ENCODE results near the gene DDX11. TPM values are rescaled to one million over a fixed set of nuclear protein-coding genes. Genes with fewer than 3 reads are reported as not detected.
A peak's percentile ranks its signal among the peaks of the same experiment; 100 is the strongest.
"Not testable (repeated sequence)": the region's sequence is repeated elsewhere in the genome, so short reads cannot be mapped to it uniquely, and the experiment has no call there.

DDX11 gene
- total and polyA plus RNA-seq, 2 donors = 19.6 to 36.5 TPM

DNA sequence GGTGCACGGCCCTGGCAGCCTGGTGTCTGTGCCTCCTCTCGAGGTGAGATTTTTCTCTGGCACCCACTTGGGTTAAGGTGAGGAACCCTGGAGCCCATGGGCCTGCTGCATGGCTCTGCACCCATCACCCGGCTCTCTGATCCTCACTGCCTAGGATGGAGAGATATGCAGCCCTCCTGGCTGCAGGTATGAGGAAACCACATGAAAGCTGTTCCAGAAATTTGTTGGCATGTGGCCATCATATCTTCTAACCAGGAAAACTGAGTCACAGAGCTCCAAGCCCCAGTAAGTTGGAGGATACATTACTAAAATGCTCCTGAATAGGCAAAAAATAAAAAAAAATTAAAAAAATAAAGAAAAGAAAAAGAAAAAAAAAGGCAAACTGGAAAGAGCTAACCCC, 39.3 kb upstream of the DDX11 start:
- H3K27me3 ChIP-seq (ENCODE audit: control insufficient read depth in 2 of 2, insufficient read depth in 1 of 2, low read length in 1 of 2) = no peaks in the 10 kb centered on the region
- no peaks in the 10 kb centered on the region for H3K36me3 ChIP-seq (ENCODE audit: control insufficient read depth in 2 of 2, insufficient read depth in 2 of 2, low read length in 1 of 2)
- H3K4me3 ChIP-seq (ENCODE audit: low read length in 2 of 2) = no peak overlapping the region
- H3K9me3 ChIP-seq (ENCODE audit: control insufficient read depth in 2 of 2, insufficient read depth in 1 of 2, low read length in 1 of 2) = no peaks in the 10 kb centered on the region
- DNase-seq (ENCODE audit: low read depth in 6 of 9, low spot score in 9 of 9) = no peak
- 96% methylated on average over 3 of the region's 3 CpGs for WGBS
- H3K27ac ChIP-seq (ENCODE audit: low read depth in 1 of 2, low read length in 1 of 2) = no peak overlapping the region
- peaks cover 69 to 92% of the 10 kb centered on the region in 2 donors for H3K4me1 ChIP-seq (ENCODE audit: control insufficient read depth in 2 of 2, insufficient read depth in 2 of 2, low read length in 2 of 2)

DNA sequence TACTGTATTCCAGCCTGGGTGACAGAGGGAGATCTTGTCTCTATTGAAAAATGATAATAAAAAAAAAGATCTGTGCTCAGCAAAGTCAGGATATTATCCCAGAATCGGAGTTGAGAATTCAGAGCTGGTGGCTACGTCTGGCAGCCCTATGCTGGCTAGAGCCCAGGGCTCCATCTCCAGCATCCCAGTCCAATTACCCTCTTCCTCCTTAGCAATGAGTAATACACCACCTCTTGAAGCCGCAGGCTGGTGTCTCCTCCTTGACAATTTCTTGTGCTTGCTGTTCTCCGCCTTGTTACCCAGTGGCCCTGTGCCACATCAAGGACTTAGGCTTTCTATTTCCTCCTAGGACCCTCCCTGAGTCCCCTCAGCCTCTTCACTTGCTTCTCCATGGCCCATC, 38.4 kb upstream of the DDX11 start:
- Histone ChIP-seq H3K4me3 (ENCODE audit: low read length in 2 of 2) (no peak overlapping the region), H3K4me1 (ENCODE audit: control insufficient read depth in 2 of 2, insufficient read depth in 2 of 2, low read length in 2 of 2) (peaks cover 65 to 83% of the 10 kb centered on the region in 2 donors), H3K9me3 (ENCODE audit: control insufficient read depth in 2 of 2, insufficient read depth in 1 of 2, low read length in 1 of 2) (no peaks in the 10 kb centered on the region), H3K27ac (ENCODE audit: low read depth in 1 of 2, low read length in 1 of 2) (peak overlapping the region in 1 of 2 donors; percentile 86), H3K36me3 (ENCODE audit: control insufficient read depth in 2 of 2, insufficient read depth in 2 of 2, low read length in 1 of 2) (no peaks in the 10 kb centered on the region), H3K27me3 (ENCODE audit: control insufficient read depth in 2 of 2, insufficient read depth in 1 of 2, low read length in 1 of 2) (no peaks in the 10 kb centered on the region)
- WGBS = 91% methylated on average over 4 of the region's 4 CpGs
- DNase-seq (ENCODE audit: low read depth in 6 of 9, low spot score in 9 of 9) = no peak

DNA sequence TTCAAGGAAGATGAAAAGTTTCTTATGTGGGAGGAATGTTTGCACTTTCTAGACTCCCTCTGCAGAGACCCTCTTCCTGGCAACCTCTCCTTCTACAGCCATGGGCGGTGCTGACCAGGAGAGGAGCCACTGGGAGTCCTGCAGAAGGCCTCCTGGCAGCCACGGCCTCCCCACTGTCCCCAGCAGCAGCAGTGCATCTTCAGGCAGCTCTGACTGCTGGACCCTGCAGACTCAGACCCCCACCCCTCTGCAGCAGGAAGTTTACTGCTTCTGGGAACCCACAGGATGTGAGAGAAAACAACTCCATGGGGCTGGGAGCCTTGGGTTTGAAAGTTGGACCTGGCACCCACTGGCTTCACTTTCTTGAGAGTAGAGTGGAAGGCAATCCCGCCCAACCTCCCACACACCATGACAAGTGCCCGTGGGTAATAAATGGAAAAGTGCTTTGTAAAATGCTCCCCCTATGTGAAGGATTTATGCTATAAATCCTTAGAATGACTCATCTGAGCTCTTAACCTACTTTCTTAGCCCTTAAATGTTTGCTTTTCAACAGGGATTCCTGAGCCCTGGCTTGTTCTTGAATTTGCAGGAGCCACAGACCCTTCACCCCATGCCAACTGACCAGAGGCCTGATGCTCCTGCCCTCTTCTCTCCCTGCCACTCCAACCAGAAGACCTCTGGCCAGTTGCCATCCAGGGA, 37.5 kb upstream of the DDX11 start:
- Histone ChIP-seq H3K36me3 (ENCODE audit: control insufficient read depth in 2 of 2, insufficient read depth in 2 of 2, low read length in 1 of 2) (no peaks in the 10 kb centered on the region), H3K4me3 (ENCODE audit: low read length in 2 of 2) (no peak overlapping the region), H3K27me3 (ENCODE audit: control insufficient read depth in 2 of 2, insufficient read depth in 1 of 2, low read length in 1 of 2) (no peaks in the 10 kb centered on the region), H3K27ac (ENCODE audit: low read depth in 1 of 2, low read length in 1 of 2) (peak overlapping the region; percentile 20 to 86), H3K4me1 (ENCODE audit: control insufficient read depth in 2 of 2, insufficient read depth in 2 of 2, low read length in 2 of 2) (peaks cover 60 to 76% of the 10 kb centered on the region in 2 donors), H3K9me3 (ENCODE audit: control insufficient read depth in 2 of 2, insufficient read depth in 1 of 2, low read length in 1 of 2) (no peaks in the 10 kb centered on the region)
- DNase-seq (ENCODE audit: low read depth in 6 of 9, low spot score in 9 of 9) = peak in 1 of 9 donors; percentile 57
- WGBS = 92% methylated on average over 4 of the region's 4 CpGs

DNA sequence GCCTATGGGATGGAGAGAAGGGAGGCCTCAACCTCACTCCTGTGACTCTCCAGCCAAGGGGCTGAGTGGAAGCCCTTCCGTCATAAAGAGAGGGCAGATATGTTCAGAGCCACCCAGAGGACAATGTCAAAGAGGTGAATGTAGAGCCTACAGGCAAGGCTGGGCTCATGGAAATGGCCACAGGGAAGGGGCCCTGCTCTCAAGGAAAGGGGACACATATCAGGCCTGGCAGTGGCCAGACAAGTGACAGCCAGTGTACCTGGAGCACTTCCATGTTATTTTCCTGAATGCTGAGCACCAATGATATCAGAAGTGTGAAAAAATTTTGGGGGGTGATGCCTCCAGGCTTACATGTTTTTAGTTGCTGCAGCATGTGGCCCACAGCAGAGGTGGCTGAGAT, 36.6 kb upstream of the DDX11 start:
- H3K27me3 ChIP-seq (ENCODE audit: control insufficient read depth in 2 of 2, insufficient read depth in 1 of 2, low read length in 1 of 2) = no peaks in the 10 kb centered on the region
- DNase-seq (ENCODE audit: low read depth in 6 of 9, low spot score in 9 of 9) = no peak
- peaks cover 59 to 76% of the 10 kb centered on the region in 2 donors for H3K4me1 ChIP-seq (ENCODE audit: control insufficient read depth in 2 of 2, insufficient read depth in 2 of 2, low read length in 2 of 2)
- no peak overlapping the region for H3K4me3 ChIP-seq (ENCODE audit: low read length in 2 of 2)
- no peaks in the 10 kb centered on the region for H3K36me3 ChIP-seq (ENCODE audit: control insufficient read depth in 2 of 2, insufficient read depth in 2 of 2, low read length in 1 of 2)
- H3K9me3 ChIP-seq (ENCODE audit: control insufficient read depth in 2 of 2, insufficient read depth in 1 of 2, low read length in 1 of 2) = no peaks in the 10 kb centered on the region
- 96% methylated on average over 1 of the region's 1 CpG for WGBS
- H3K27ac ChIP-seq (ENCODE audit: low read depth in 1 of 2, low read length in 1 of 2) = peak overlapping the region in 1 of 2 donors; percentile 86

DNA sequence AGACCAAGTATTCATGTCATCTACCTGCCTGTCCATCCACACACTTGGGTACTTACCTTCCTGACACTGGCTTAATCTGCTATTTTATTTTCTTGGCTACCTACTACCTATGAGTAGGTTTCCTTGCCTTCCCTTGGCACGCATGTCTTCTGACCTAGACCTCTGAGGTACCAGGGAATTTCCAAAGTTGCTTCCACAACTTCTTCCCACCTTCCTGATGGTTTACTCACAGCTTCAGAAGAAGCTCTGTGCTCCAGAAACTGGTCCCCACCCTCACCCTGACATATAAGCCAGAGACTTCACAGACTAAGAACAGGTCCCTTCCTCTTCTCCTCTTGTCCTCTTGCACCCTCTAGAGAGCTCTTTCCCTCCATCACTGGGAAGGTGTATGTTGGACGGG, 35.7 kb upstream of the DDX11 start:
- DNase-seq (ENCODE audit: low read depth in 6 of 9, low spot score in 9 of 9) = no peak
- 92% methylated on average over 2 of the region's 2 CpGs for WGBS
- Histone ChIP-seq H3K4me3 (ENCODE audit: low read length in 2 of 2) (no peak overlapping the region), H3K36me3 (ENCODE audit: control insufficient read depth in 2 of 2, insufficient read depth in 2 of 2, low read length in 1 of 2) (no peaks in the 10 kb centered on the region), H3K9me3 (ENCODE audit: control insufficient read depth in 2 of 2, insufficient read depth in 1 of 2, low read length in 1 of 2) (no peaks in the 10 kb centered on the region), H3K27me3 (ENCODE audit: control insufficient read depth in 2 of 2, insufficient read depth in 1 of 2, low read length in 1 of 2) (no peaks in the 10 kb centered on the region), H3K27ac (ENCODE audit: low read depth in 1 of 2, low read length in 1 of 2) (no peak overlapping the region), H3K4me1 (ENCODE audit: control insufficient read depth in 2 of 2, insufficient read depth in 2 of 2, low read length in 2 of 2) (peaks cover 52 to 72% of the 10 kb centered on the region in 2 donors)

DNA sequence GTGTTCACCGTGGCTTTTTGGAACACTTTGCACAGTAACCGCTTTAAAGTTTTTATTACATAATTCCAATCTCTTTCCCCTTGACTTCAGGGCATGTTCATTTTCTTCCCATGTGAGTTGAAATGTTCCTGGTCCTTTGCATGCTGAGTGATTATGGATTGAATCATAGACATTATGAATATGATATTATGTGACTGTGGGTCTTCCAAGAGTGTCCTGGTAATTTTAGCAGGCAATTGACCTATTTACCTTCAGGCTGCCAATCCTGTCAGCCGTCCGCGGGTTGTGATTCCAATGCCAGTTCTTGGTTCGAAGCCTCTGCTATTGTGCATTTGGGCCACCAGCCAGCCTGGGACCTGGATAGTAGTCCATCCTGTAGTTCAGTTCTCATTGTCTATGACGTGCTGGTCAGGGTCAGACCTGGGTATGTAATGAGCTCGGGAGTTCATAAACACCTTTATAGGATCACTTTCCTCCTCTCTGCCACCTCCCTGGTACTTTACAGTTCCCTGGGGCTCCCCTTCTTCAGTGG, 32.6 kb upstream of the DDX11 start:
- no peaks in the 10 kb centered on the region for H3K27me3 ChIP-seq (ENCODE audit: control insufficient read depth in 2 of 2, insufficient read depth in 1 of 2, low read length in 1 of 2)
- no peak for DNase-seq (ENCODE audit: low read depth in 6 of 9, low spot score in 9 of 9)
- H3K36me3 ChIP-seq (ENCODE audit: control insufficient read depth in 2 of 2, insufficient read depth in 2 of 2, low read length in 1 of 2) = no peaks in the 10 kb centered on the region
- no peak overlapping the region for H3K4me3 ChIP-seq (ENCODE audit: low read length in 2 of 2)
- no peaks in the 10 kb centered on the region for H3K9me3 ChIP-seq (ENCODE audit: control insufficient read depth in 2 of 2, insufficient read depth in 1 of 2, low read length in 1 of 2)
- peak overlapping the region in 1 of 2 donors; percentile 10 for H3K27ac ChIP-seq (ENCODE audit: low read depth in 1 of 2, low read length in 1 of 2)
- peaks cover 33 to 45% of the 10 kb centered on the region in 2 donors for H3K4me1 ChIP-seq (ENCODE audit: control insufficient read depth in 2 of 2, insufficient read depth in 2 of 2, low read length in 2 of 2)
- WGBS = 95% methylated on average over 8 of the region's 8 CpGs

DNA sequence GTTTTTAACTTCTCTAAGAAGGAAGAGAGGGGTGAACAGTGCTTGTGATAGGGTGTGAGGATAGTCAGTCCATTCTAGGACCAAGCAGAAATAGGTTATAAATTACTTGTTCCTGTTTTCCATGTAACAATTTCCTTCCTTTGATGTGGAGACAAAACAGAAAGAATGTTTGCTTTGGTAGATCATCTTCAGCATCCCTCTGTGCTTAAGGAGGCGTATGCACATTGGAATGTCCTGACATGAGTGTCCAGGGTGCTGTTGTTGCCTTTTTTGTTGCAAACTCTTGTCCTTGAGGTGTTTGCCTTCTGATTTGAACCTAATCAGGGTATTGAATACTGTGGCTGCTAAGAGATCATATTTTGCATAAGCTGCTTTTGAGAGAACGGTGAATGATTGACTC, 23.5 kb upstream of the DDX11 start:
- H3K36me3 ChIP-seq (ENCODE audit: control insufficient read depth in 2 of 2, insufficient read depth in 2 of 2, low read length in 1 of 2); H3K9me3 ChIP-seq (ENCODE audit: control insufficient read depth in 2 of 2, insufficient read depth in 1 of 2, low read length in 1 of 2); H3K27me3 ChIP-seq (ENCODE audit: control insufficient read depth in 2 of 2, insufficient read depth in 1 of 2, low read length in 1 of 2); DNase-seq (ENCODE audit: low read depth in 6 of 9, low spot score in 9 of 9); H3K27ac ChIP-seq (ENCODE audit: low read depth in 1 of 2, low read length in 1 of 2); H3K4me3 ChIP-seq (ENCODE audit: low read length in 2 of 2): not testable (repeated sequence)
- WGBS = 97% methylated on average over 2 of the region's 2 CpGs
- peaks cover 0 to 28% of the 10 kb centered on the region in 2 donors for H3K4me1 ChIP-seq (ENCODE audit: control insufficient read depth in 2 of 2, insufficient read depth in 2 of 2, low read length in 2 of 2)

DNA sequence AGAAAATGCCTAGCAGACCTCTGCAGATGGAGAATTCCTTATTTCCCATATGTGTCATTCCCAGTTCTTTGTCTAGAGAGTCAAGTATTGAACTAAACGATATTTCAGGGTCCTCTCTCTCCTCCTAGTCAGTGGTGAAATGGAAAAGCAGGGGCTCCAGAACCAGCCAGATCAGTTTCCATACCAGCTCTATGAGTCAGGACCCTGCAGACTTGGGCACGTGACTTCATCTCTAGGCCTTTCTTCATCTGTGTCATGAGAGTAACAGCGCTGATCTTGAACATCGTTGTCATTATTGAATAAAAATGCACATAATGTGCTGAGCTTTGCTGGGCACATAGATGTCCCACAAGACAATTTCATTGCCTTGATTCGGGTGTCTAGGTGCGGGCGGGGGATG, 23.1 kb upstream of the DDX11 start:
- H3K9me3 ChIP-seq (ENCODE audit: control insufficient read depth in 2 of 2, insufficient read depth in 1 of 2, low read length in 1 of 2); H3K27me3 ChIP-seq (ENCODE audit: control insufficient read depth in 2 of 2, insufficient read depth in 1 of 2, low read length in 1 of 2); H3K27ac ChIP-seq (ENCODE audit: low read depth in 1 of 2, low read length in 1 of 2); H3K4me3 ChIP-seq (ENCODE audit: low read length in 2 of 2); DNase-seq (ENCODE audit: low read depth in 6 of 9, low spot score in 9 of 9); H3K36me3 ChIP-seq (ENCODE audit: control insufficient read depth in 2 of 2, insufficient read depth in 2 of 2, low read length in 1 of 2): not testable (repeated sequence)
- H3K4me1 ChIP-seq (ENCODE audit: control insufficient read depth in 2 of 2, insufficient read depth in 2 of 2, low read length in 2 of 2) = peaks cover 0 to 28% of the 10 kb centered on the region in 2 donors
- 98% methylated on average over 7 of the region's 7 CpGs for WGBS

DNA sequence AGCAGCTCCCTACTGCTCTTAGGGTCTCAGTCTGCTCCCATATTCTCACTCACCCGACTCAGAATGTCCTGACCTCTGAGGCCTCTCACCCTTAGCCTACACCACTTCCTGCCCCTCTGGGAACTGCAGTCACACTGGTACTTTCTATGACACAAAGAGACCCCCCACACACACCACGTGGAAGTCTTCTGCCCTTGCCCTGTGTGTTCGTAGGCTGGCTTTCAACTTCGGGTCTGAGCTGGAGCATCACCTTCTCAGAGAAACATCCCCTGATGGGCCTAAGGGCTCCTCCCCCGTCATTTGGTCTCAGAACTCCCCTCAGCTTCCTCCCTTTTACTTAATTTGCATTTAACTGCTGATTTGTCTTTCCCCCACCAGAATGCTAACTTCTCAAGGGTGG, 22.0 kb upstream of the DDX11 start:
- peak in 3 of 9 donors; percentile 51 to 81 (median 72) for DNase-seq (ENCODE audit: low read depth in 6 of 9, low spot score in 9 of 9)
- WGBS = 22% methylated on average over 5 of the region's 5 CpGs
- not testable (repeated sequence) for H3K9me3 ChIP-seq (ENCODE audit: control insufficient read depth in 2 of 2, insufficient read depth in 1 of 2, low read length in 1 of 2); H3K36me3 ChIP-seq (ENCODE audit: control insufficient read depth in 2 of 2, insufficient read depth in 2 of 2, low read length in 1 of 2); H3K4me3 ChIP-seq (ENCODE audit: low read length in 2 of 2); H3K27me3 ChIP-seq (ENCODE audit: control insufficient read depth in 2 of 2, insufficient read depth in 1 of 2, low read length in 1 of 2)
- H3K4me1 ChIP-seq (ENCODE audit: control insufficient read depth in 2 of 2, insufficient read depth in 2 of 2, low read length in 2 of 2) = peaks cover 0 to 28% of the 10 kb centered on the region in 2 donors
- H3K27ac ChIP-seq (ENCODE audit: low read depth in 1 of 2, low read length in 1 of 2) = peak overlapping the region in 1 of 2 donors; percentile 88

All from thymus (tissue), 11 donors.